HG03575 (cell line): ENCODE results near the gene IPO5.
"Not testable (repeated sequence)": the region's sequence is repeated elsewhere in the genome, so short reads cannot be mapped to it uniquely, and the experiment has no call there.

ENCODE experiments used
- ATAC-seq: cut with Tn5 transposase; IDR thresholded peaks from one replicate; pipeline ENCODE4 v1.9.1; 2021; ENCODE audit not compliant: unreplicated experiment, insufficient number of reproducible peaks, low FRiP score; ENCODE audit errors: extremely low read depth

The IPO5 gene

GRCh38 chr13:97986835-97987234 lies 33.4 kb downstream of the IPO5 start:
- ATAC-seq: peak; percentile 61

- no peak for ATAC-seq
These were observed 46.2 kb downstream of the IPO5 start for GRCh38 chr13:97999653-98000052.

DNA sequence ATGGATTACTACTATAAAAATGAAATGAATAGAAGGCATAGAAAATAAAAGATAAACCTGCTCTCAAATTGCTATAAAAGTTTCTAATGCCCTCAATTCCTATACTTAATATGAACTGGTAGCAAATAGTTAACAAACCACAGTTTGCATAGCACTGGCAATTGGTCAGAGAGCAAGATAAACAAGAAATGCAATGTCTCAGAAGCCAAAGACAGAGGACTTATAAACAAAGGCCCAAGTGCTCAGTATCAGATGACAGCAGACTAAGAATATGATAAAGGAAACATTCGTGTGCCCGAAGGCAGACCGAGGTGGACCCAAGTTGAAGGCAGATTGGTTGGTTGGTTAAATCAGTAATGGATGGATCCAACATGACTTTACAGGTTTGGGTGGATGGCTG lies 50.6 kb downstream of the IPO5 start:
- ATAC-seq: no peak

DNA sequence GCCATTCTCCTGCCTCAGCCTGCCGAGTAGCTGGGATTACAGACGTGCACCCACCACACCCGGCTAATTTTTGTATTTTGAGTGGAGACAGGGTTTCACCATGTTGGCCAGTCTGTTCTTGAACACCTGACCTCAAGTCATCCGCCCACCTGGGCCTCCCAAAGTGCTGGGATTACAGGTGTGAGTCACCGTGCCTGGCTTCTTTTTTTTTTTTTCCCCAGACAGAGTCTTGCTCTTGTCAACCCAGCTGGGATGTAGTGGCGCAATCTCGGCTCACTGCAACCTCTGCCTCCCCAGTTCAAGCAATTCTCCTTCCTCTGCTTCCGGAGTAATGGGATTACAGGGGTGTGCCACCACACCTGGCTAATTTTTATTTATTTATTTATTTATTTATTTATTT lies 51.5 kb downstream of the IPO5 start:
- ATAC-seq: not testable (repeated sequence)

DNA sequence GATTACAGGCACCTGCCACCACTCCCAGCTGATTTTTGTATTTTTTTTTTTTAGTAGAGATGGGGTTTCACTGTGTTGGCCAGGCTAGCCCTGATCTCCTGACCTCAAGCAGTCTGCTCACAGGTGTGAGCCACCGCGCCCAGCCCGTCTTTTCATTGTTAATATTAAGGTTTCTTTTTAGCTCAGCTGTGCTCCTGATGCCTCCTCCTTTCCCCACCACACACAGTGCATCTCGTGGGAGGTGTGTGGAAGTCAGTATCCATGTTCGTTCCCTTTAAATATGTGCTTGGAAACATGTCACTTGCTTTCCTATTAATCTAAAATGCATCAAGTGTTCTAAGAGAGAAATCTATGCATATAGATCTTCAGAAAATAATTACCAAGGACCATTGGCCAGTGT lies 53.5 kb downstream of the IPO5 start:
- ATAC-seq: no peak

DNA sequence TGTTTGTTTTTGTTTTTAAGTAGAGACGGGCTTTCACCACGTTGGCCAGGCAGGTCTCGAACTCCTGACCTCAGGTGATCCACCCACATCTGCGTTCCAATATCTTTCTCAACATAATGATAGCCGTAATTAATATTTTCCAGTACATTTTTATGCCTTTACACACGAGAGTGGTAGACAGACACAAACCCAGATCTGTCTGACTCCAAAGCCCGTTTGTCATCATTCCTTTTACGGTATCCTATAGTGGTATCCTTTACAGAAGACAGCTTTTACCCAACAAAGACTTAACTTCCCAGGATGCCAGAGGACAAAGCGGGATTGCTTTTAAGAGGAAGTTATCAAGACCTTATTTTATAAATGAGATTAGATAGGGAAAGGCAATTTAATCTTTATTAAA lies 59.8 kb downstream of the IPO5 start:
- ATAC-seq: no peak

GRCh38 chr13:98014766-98015165 lies 61.3 kb downstream of the IPO5 start:
- ATAC-seq: no peak

GRCh38 chr13:98018293-98018692 lies 64.8 kb downstream of the IPO5 start:
- no peak for ATAC-seq

- ATAC-seq: no peak
These were observed 65.7 kb downstream of the IPO5 start for GRCh38 chr13:98019186-98019585.

DNA sequence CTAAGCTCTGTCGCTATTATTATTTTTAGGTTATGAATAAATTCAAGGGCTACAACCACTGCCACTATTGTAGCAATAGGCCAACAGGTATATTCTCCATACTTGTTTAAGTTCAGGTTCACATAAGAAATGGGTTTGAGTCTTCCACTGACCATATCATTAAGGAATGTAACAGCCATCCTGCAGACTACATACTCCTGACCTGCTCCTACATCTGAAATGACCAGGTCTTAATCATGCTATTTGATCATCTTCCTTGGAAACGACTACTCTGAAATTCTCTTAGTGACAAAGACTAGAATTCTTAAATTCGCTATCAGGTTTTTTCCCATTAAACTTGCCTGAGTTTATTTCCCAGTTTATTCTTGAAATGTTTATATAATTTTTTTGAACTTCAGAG lies 66.8 kb downstream of the IPO5 start:
- ATAC-seq: no peak

GRCh38 chr13:98022210-98022609 lies 68.7 kb downstream of the IPO5 start:
- no peak for ATAC-seq

GRCh38 chr13:98025480-98026025 lies 72.1 kb downstream of the IPO5 start:
- ATAC-seq: no peak

DNA sequence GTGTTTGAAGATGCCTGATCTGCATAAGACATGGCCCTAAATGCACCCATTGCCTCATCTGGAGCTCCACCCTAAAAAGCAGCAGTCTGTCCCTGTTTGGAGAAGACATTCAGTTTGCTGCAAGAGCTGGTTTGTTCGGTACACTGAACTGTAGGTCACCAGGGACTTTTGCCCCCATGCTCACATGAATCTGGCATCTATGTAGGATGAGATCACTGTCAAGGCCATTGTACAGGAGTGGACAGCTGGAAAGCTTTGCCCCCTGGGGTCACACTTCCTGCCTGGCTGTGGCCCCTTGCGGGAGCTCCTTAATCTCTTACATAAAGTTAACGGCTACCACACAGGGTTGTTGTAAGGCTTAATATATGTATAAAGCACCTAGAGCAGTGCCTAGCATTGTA lies 73.0 kb downstream of the IPO5 start:
- ATAC-seq: no peak

DNA sequence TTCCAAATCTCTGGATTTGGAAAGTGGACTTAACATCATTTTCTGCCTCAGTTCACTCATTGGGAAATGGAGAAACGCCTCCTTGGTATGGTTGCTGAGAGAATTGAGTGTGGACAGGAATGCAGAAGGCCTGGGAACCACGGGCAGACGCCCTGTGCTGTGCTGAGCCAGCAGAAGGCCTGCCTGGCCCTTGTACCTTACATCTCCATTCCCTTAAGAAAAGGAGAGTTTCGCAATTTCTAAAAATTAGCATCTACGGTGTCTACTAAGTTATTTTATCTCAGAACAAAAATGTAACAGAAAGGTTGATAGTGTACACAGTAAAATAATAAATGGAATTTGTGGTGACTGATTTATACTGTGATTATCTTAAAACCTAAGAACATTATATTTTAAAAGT lies 78.7 kb downstream of the IPO5 start:
- no peak for ATAC-seq

- ATAC-seq: no peak
These were observed 80.1 kb downstream of the IPO5 start for GRCh38 chr13:98033277-98034247.

GRCh38 chr13:98035373-98035772 lies 81.9 kb downstream of the IPO5 start:
- ATAC-seq: no peak

GRCh38 chr13:98036564-98037302 lies 83.3 kb downstream of the IPO5 start:
- not testable (repeated sequence) for ATAC-seq

- ATAC-seq: no peak
These were observed 85.8 kb downstream of the IPO5 start for GRCh38 chr13:98039261-98039660.

DNA sequence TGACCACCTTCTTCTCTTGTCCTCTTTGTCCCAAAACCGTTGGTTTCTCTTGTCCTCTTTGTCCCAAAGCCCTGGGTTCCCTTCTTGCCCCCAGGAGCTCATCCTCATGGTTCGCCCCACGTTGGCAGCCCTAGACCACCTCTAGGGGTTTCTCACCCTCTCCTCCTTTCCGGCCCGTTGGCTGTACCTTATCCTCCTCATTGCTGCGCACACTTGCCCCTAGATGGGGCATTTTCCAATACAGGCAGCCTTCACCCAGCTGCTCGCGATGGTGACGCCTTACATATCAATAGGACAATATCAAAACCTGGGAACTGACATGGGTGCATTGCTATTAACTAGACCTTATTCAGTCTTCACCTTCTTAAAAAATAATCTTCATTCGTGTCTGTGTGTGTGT lies 86.5 kb downstream of the IPO5 start:
- ATAC-seq: no peak
